CD14-positive monocyte (primary cell): ENCODE data around the gene STPG2. TPM values are rescaled to one million over a fixed set of nuclear protein-coding genes. Genes with fewer than 3 reads are reported as not detected.

ENCODE experiments used
- DNase-seq, 3 donors: peaks; one replicate each; pipeline ENCODE4 v3.0.0-alpha.2; 2011 to 2022
- H2AFZ ChIP-seq: 2 replicates; pipeline ENCODE4 v1.6.0; 2012; ENCODE audit warnings: mild to moderate bottlenecking, low read depth, low read length, inconsistent platforms; ENCODE audit not compliant: insufficient read depth, poor library complexity, severe bottlenecking
- H3K27ac ChIP-seq, 2 donors: 1 replicate in 1 of 2; 2 replicates in 1 of 2; pipeline ENCODE4 v1.5.1; 2012 to 2013; ENCODE audit warnings: low read length in 2 of 2, control low read depth in 1 of 2, inconsistent platforms in 1 of 2, low read depth in 1 of 2, mild to moderate bottlenecking in 1 of 2
- H3K27me3 ChIP-seq, 2 donors: one replicate each; pipeline versions ENCODE4 v1.6.0 to v1.6.1; 2011 to 2013; ENCODE audit warnings: low read length in 2 of 2; ENCODE audit not compliant: control insufficient read depth in 2 of 2, insufficient read depth in 2 of 2
- H3K36me3 ChIP-seq, 2 donors: replicated peaks in 1 of 2; 1 replicate in 1 of 2; 2 replicates in 1 of 2; pipeline versions ENCODE4 v1.5.1 to v1.6.1; 2012 to 2013; ENCODE audit warnings: low read length in 2 of 2, control low read depth in 1 of 2, inconsistent platforms in 1 of 2, mild to moderate bottlenecking in 1 of 2; ENCODE audit not compliant: insufficient read depth in 2 of 2, control insufficient read depth in 1 of 2
- H3K4me1 ChIP-seq, 2 donors: 1 replicate in 1 of 2; 2 replicates in 1 of 2; pipeline versions ENCODE4 v1.5.1 to v1.6.1; 2012 to 2013; ENCODE audit warnings: low read length in 2 of 2, control low read depth in 1 of 2, inconsistent platforms in 1 of 2, mild to moderate bottlenecking in 1 of 2, moderate library complexity in 1 of 2; ENCODE audit not compliant: insufficient read depth in 2 of 2, control insufficient read depth in 1 of 2
- H3K4me2 ChIP-seq: replicated peaks from 2 replicates; pipeline ENCODE3; 2012; ENCODE audit warnings: low read length, moderate library complexity, mild to moderate bottlenecking; ENCODE audit not compliant: poor library complexity, severe bottlenecking; ENCODE audit errors: extremely low read depth
- H3K4me3 ChIP-seq, 3 experiments: fragments of 200-600 bp in 1 of 3; sonication (generic) in 1 of 3; replicated peaks in 1 of 3; 1 replicate in 2 of 3; 2 replicates in 1 of 3; pipeline ENCODE4 v1.5.1; 2011 to 2013; ENCODE audit warnings: low read length in 3 of 3, mild to moderate bottlenecking in 3 of 3, control low read depth in 2 of 3, low read depth in 2 of 3, inconsistent platforms in 1 of 3, moderate library complexity in 1 of 3
- H3K79me2 ChIP-seq: 2 replicates; pipeline ENCODE4 v1.6.0; 2012; ENCODE audit warnings: mild to moderate bottlenecking, control low read depth, inconsistent platforms, low read length, moderate library complexity; ENCODE audit not compliant: insufficient read depth
- H3K9ac ChIP-seq: 2 replicates; pipeline ENCODE4 v1.6.0; 2017; ENCODE audit warnings: low read length, mild to moderate bottlenecking; ENCODE audit not compliant: insufficient read depth, poor library complexity, severe bottlenecking
- H3K9me3 ChIP-seq, 2 donors: replicated peaks in 1 of 2; 1 replicate in 1 of 2; 2 replicates in 1 of 2; pipeline versions ENCODE4 v1.5.1 to v1.6.1; 2012 to 2013; ENCODE audit warnings: low read length in 2 of 2, control low read depth in 1 of 2; ENCODE audit not compliant: control insufficient read depth in 1 of 2, insufficient read depth in 1 of 2
- H4K20me1 ChIP-seq: 2 replicates; pipeline ENCODE4 v1.6.0; 2012; ENCODE audit warnings: mild to moderate bottlenecking, low read length, control low read depth, moderate library complexity; ENCODE audit not compliant: insufficient read depth
- H3K27ac Mint-ChIP-seq, 7 donors: one replicate each; pipeline ENCODE4 v1.8.0; 2020; ENCODE audit warnings: mild to moderate bottlenecking in 7 of 7, mixed read lengths in 7 of 7, moderate library complexity in 6 of 7, inconsistent platforms in 2 of 7
- H3K27me3 Mint-ChIP-seq, 3 donors: one replicate each; pipeline ENCODE4 v1.8.0; 2021 to 2022; ENCODE audit warnings: low read depth in 3 of 3, mild to moderate bottlenecking in 3 of 3, mixed read lengths in 3 of 3, moderate library complexity in 3 of 3, inconsistent platforms in 1 of 3
- H3K36me3 Mint-ChIP-seq, 2 donors: one replicate each; pipeline ENCODE4 v1.8.0; 2020; ENCODE audit warnings: mixed read lengths in 2 of 2, inconsistent platforms in 1 of 2, mild to moderate bottlenecking in 1 of 2
- H3K4me1 Mint-ChIP-seq: one replicate; pipeline ENCODE4 v1.8.0; 2020; ENCODE audit warnings: mild to moderate bottlenecking, mixed read lengths
- H3K4me3 Mint-ChIP-seq, 2 donors: one replicate each; pipeline ENCODE4 v1.8.0; 2020; ENCODE audit warnings: mild to moderate bottlenecking in 2 of 2, mixed read lengths in 2 of 2, moderate library complexity in 1 of 2
- H3K9me3 Mint-ChIP-seq, 7 donors: one replicate each; pipeline ENCODE4 v1.8.0; 2020 to 2022; ENCODE audit warnings: mixed read lengths in 7 of 7, mild to moderate bottlenecking in 6 of 7, moderate library complexity in 6 of 7, inconsistent platforms in 2 of 7
- WGBS: methylation state at CpG from one replicate; pipeline ENCODE4 v1.1.5; 2013; ENCODE audit warnings: missing lambda C conversion rate; ENCODE audit not compliant: insufficient coverage; 5-methylcytosine and 5-hydroxymethylcytosine counted together
- intact Hi-C, 2 donors: fragments of 100-400 bp; cut with micrococcal nuclease; formaldehyde crosslinking; loops; one replicate each; pipeline versions ENCODE4 v1.15.0 to v1.15.1; 2023
- polyA plus RNA-seq, 3 donors: library from polyadenylated mRNA; depleted of rRNA in 1 of 3; unstranded in 2 of 3; stranded (reverse) in 1 of 3; fragments of 300-500 nt in 2 of 3; fragments of >200 nt in 1 of 3; fragmentation: Illumina TruSeq in 2 of 3; gene quantifications; 1 replicate in 2 of 3; 2 replicates in 1 of 3; pipeline ENCODE4 v1.2.3, GENCODE V29; 2012 to 2021
- TF ChIP-seq, protein P1 (sequence below): fragments of 200-600 bp; IDR thresholded peaks from one replicate; pipeline ENCODE4 v1.8.0; 2022; ENCODE audit warnings: antibody characterized with exemption, mild to moderate bottlenecking

STPG2 gene
- polyA plus RNA-seq, 3 donors, result 0.04 TPM; not detected in 2

GRCh38 chr4:97998203-97998602, 145.1 kb downstream of the STPG2 start:
- Histone ChIP-seq H3K79me2 (no peaks in the 10 kb centered on the region), H3K9ac (no peak overlapping the region), H2AFZ (no peak overlapping the region), H3K4me3 (no peak overlapping the region), H3K4me1 (no peaks in the 10 kb centered on the region), H3K27me3 (no peaks in the 10 kb centered on the region), H4K20me1 (no peaks in the 10 kb centered on the region), H3K36me3 (no peaks in the 10 kb centered on the region), H3K4me2 (no peak overlapping the region), H3K27ac (no peak overlapping the region), H3K9me3 (peaks cover 12 to 18% of the 10 kb centered on the region in 2 donors)
- Mint-ChIP-seq H3K27ac (no peak overlapping the region), H3K9me3 (peaks cover 6 to 21% (median 9%) of the 10 kb centered on the region in 7 donors), H3K4me1 (no peaks in the 10 kb centered on the region), H3K4me3 (no peak overlapping the region), H3K36me3 (no peaks in the 10 kb centered on the region), H3K27me3 (peaks cover 0 to 3% (median 2%) of the 10 kb centered on the region in 3 donors)
- 86% methylated on average over 1 of the region's 2 CpGs for WGBS
- no peak for DNase-seq
- intact Hi-C loops, result no loop called here
- TF ChIP-seq, protein P1, sequence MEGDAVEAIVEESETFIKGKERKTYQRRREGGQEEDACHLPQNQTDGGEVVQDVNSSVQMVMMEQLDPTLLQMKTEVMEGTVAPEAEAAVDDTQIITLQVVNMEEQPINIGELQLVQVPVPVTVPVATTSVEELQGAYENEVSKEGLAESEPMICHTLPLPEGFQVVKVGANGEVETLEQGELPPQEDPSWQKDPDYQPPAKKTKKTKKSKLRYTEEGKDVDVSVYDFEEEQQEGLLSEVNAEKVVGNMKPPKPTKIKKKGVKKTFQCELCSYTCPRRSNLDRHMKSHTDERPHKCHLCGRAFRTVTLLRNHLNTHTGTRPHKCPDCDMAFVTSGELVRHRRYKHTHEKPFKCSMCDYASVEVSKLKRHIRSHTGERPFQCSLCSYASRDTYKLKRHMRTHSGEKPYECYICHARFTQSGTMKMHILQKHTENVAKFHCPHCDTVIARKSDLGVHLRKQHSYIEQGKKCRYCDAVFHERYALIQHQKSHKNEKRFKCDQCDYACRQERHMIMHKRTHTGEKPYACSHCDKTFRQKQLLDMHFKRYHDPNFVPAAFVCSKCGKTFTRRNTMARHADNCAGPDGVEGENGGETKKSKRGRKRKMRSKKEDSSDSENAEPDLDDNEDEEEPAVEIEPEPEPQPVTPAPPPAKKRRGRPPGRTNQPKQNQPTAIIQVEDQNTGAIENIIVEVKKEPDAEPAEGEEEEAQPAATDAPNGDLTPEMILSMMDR, result no peak

GRCh38 chr4:97994765-97995465, 148.4 kb downstream of the STPG2 start:
- no peak overlapping the region for H3K27ac Mint-ChIP-seq
- peaks cover 0 to 2% (median 2%) of the 10 kb centered on the region in 3 donors for H3K27me3 Mint-ChIP-seq
- no peak overlapping the region for H3K27ac ChIP-seq
- H3K79me2 ChIP-seq, result no peaks in the 10 kb centered on the region
- H3K4me3 Mint-ChIP-seq, result no peak overlapping the region
- peaks cover 12 to 20% of the 10 kb centered on the region in 2 donors for H3K9me3 ChIP-seq
- H4K20me1 ChIP-seq, result no peaks in the 10 kb centered on the region
- TF ChIP-seq, protein P1, result no peak
- no peaks in the 10 kb centered on the region for H3K36me3 ChIP-seq
- H3K4me3 ChIP-seq, result no peak overlapping the region
- H3K4me2 ChIP-seq, result no peak overlapping the region
- H2AFZ ChIP-seq, result no peak overlapping the region
- WGBS, result 86% methylated on average over 3 of the region's 6 CpGs
- DNase-seq, result no peak
- intact Hi-C loops, result no loop called here
- H3K27me3 ChIP-seq, result no peaks in the 10 kb centered on the region
- peaks cover 6 to 23% (median 9%) of the 10 kb centered on the region in 7 donors for H3K9me3 Mint-ChIP-seq
- no peaks in the 10 kb centered on the region for H3K4me1 Mint-ChIP-seq
- no peak overlapping the region for H3K9ac ChIP-seq
- no peaks in the 10 kb centered on the region for H3K4me1 ChIP-seq
- H3K36me3 Mint-ChIP-seq, result no peaks in the 10 kb centered on the region
